Sigmoid colon (tissue), 7 donors: ENCODE data around the gene SNAP47. TPM values are rescaled to one million over a fixed set of nuclear protein-coding genes. Genes with fewer than 3 reads are reported as not detected.

Experiments used
- DNase-seq: peaks from one replicate; pipeline ENCODE4 v3.0.0-alpha.2; 2019
- H3K27ac ChIP-seq, 4 donors: fragments of 200-600 bp; sonication (generic); one replicate each; pipeline ENCODE4 v1.5.1; 2016 to 2019; ENCODE audit warnings: mild to moderate bottlenecking in 1 of 4
- H3K27me3 ChIP-seq, 3 donors: fragments of 200-600 bp; sonication (generic); one replicate each; pipeline ENCODE4 v1.5.1; 2019; ENCODE audit warnings: mild to moderate bottlenecking in 1 of 3
- H3K36me3 ChIP-seq, 4 donors: fragments of 200-600 bp; sonication (generic); one replicate each; pipeline ENCODE4 v1.5.1; 2016 to 2019
- H3K4me1 ChIP-seq, 4 donors: fragments of 200-600 bp; sonication (generic); one replicate each; pipeline ENCODE4 v1.5.1; 2017 to 2019
- H3K4me3 ChIP-seq, 4 donors: fragments of 200-600 bp; sonication (generic); one replicate each; pipeline ENCODE4 v1.5.1; 2017 to 2019; ENCODE audit warnings: mild to moderate bottlenecking in 2 of 4, moderate library complexity in 1 of 4
- H3K9me3 ChIP-seq, 4 donors: fragments of 200-600 bp in 3 of 4; sonication (generic) in 3 of 4; one replicate each; pipeline versions ENCODE4 v1.5.1 to v1.6.1; 2013 to 2019
- EP300 ChIP-seq, 4 donors: sonication (generic); formaldehyde crosslinking; IDR thresholded peaks; one replicate each; pipeline ENCODE4 v1.6.1; 2017; ENCODE audit warnings: antibody characterized with exemption in 4 of 4
- POLR2A ChIP-seq, 2 donors: fragments of 450-650 bp; IDR thresholded peaks; one replicate each; pipeline ENCODE4 v1.6.1; 2016; ENCODE audit warnings: antibody characterized with exemption in 2 of 2, mild to moderate bottlenecking in 2 of 2, moderate library complexity in 2 of 2
- POLR2AphosphoS5 ChIP-seq, 4 donors: sonication (generic); formaldehyde crosslinking; IDR thresholded peaks; one replicate each; pipeline ENCODE4 v1.6.1; 2017; ENCODE audit warnings: antibody characterized with exemption in 4 of 4
- WGBS, 2 donors: extraction: QIAGEN DNeasy Blood & Tissue Kit; methylation state at CpG; one replicate each; pipeline ENCODE4 v1.1.7; 2013; 5-methylcytosine and 5-hydroxymethylcytosine counted together
- intact Hi-C: fragments of 100-400 bp; cut with DNase I; formaldehyde crosslinking; loops from one replicate; pipeline ENCODE4 v1.15.1; 2023
- polyA plus RNA-seq, 3 donors: library from polyadenylated mRNA; stranded (reverse); fragments of 200-250 nt; gene quantifications; one replicate each; pipeline ENCODE4 v1.2.3, GENCODE V29; 2013
- total RNA-seq, 4 donors: library from RNA; depleted of rRNA; stranded (reverse); fragments of >200 nt; gene quantifications; one replicate each; pipeline ENCODE4 v1.1.0, GENCODE V29; 2016
- TF ChIP-seq, protein P1 (sequence below), 4 experiments: fragments of 450-650 bp in 3 of 4; fragments of 200-600 bp in 1 of 4; IDR thresholded peaks; one replicate each; pipeline ENCODE4 v1.5.1; 2016 to 2019; ENCODE audit warnings: antibody characterized with exemption in 4 of 4, mild to moderate bottlenecking in 3 of 4, moderate library complexity in 2 of 4
- donor health status: healthy with polysubstance abuse.
- donor health status: Bipolar disorder and iron deficiency.
- donor health status: healthy.

The SNAP47 gene
- total and polyA plus RNA-seq, 7 donors: 13.8 to 51.6 (median 33.9) TPM

DNA sequence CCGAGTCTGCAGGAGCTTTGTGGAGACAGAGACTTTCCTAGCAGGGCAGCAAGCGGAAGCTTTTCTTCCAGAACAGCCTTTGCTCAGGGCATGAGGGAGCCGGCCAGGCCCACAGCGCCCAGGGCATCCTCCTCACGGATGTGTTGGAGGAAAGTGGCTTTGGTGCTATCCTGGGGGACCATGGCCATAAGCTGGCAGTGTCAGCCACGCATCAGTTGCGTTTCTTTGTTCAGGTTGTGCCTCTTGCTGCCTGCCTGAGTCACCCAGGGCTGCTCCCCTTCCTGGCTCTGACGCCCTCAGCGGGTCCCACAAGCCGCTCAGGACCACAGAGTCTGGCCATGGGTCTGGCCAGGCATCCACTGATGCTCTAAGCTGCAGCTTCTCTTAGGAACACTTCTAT, 40.6 kb downstream of the SNAP47 start:
- Histone ChIP-seq H3K27me3 (no peaks in the 10 kb centered on the region), H3K4me3 (no peak overlapping the region), H3K9me3 (no peaks in the 10 kb centered on the region), H3K4me1 (peaks cover 0 to 42% (median 29%) of the 10 kb centered on the region in 4 donors), H3K27ac (peak overlapping the region in 3 of 4 donors; percentile 43 to 83 (median 68)), H3K36me3 (peaks cover 0 to 9% (median 2%) of the 10 kb centered on the region in 4 donors)
- intact Hi-C loops: no loop called here
- WGBS, 2 donors: 96% methylated on average over 10 of the region's 10 CpGs
- no peak for DNase-seq
- TF ChIP-seq EP300 (IDR thresholded peaks at IDR 0.05) (no peak), POLR2AphosphoS5 (IDR thresholded peaks at IDR 0.05) (no peak), POLR2A (IDR thresholded peaks at IDR 0.05) (no peak)
- TF ChIP-seq, protein P1, sequence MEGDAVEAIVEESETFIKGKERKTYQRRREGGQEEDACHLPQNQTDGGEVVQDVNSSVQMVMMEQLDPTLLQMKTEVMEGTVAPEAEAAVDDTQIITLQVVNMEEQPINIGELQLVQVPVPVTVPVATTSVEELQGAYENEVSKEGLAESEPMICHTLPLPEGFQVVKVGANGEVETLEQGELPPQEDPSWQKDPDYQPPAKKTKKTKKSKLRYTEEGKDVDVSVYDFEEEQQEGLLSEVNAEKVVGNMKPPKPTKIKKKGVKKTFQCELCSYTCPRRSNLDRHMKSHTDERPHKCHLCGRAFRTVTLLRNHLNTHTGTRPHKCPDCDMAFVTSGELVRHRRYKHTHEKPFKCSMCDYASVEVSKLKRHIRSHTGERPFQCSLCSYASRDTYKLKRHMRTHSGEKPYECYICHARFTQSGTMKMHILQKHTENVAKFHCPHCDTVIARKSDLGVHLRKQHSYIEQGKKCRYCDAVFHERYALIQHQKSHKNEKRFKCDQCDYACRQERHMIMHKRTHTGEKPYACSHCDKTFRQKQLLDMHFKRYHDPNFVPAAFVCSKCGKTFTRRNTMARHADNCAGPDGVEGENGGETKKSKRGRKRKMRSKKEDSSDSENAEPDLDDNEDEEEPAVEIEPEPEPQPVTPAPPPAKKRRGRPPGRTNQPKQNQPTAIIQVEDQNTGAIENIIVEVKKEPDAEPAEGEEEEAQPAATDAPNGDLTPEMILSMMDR (IDR thresholded peaks at IDR 0.05): no peak

DNA sequence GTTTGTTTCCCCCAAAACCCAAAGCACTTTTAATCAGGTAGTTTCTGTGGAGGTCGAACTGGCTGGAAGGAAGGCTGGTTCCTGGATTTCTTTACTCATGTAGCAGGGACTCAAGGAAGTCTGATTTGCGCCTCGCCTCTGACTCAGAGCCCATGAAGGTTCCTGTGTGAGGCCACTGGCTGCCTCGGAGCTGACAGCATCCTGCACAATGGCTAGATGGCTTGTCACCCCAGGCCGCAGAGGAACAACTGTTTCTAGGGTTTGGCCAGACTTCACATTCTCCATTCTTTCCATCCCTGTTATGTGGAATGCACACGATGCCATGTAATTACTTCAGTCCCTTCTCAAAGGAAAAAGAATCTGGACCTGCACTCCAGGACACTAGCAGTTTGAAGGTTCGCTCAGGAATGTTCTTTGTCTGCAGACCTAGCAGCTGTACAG, 41.1 kb downstream of the SNAP47 start:
- Histone ChIP-seq H3K27ac (peak overlapping the region in 3 of 4 donors; percentile 43 to 83 (median 68)), H3K9me3 (no peaks in the 10 kb centered on the region), H3K27me3 (no peaks in the 10 kb centered on the region), H3K4me3 (no peak overlapping the region), H3K4me1 (peaks cover 0 to 42% (median 29%) of the 10 kb centered on the region in 4 donors), H3K36me3 (peaks cover 0 to 14% (median 2%) of the 10 kb centered on the region in 4 donors)
- 91% methylated on average over 7 of the region's 7 CpGs for WGBS, 2 donors
- peak; percentile 28 for DNase-seq
- TF ChIP-seq, protein P1 (IDR thresholded peaks at IDR 0.05): no peak
- TF ChIP-seq EP300 (IDR thresholded peaks at IDR 0.05) (no peak), POLR2AphosphoS5 (IDR thresholded peaks at IDR 0.05) (no peak), POLR2A (IDR thresholded peaks at IDR 0.05) (no peak)
- intact Hi-C loops: no loop called here

DNA sequence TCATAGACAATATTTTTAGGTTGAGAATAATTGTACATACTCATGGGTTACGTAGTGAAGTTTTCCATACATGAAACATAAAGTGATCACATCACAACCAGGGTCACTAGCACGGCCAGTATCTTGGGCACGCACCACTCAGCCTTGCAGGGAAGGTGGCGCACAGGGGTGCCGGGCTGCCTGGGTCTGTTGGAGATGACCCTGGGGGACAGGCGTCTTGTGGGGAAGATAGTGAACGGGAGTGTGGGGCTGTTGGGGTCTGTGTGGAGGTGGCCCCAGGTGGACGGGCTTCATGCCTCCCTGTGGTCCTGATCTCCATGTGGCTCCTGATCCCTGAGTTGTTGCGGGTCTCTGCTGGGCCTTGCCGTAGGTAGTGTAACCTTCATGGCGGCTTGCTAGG, 41.9 kb downstream of the SNAP47 start:
- Histone ChIP-seq H3K4me1 (peaks cover 0 to 42% (median 29%) of the 10 kb centered on the region in 4 donors), H3K4me3 (no peak overlapping the region), H3K27me3 (no peaks in the 10 kb centered on the region), H3K36me3 (peaks cover 0 to 14% (median 2%) of the 10 kb centered on the region in 4 donors), H3K9me3 (no peaks in the 10 kb centered on the region), H3K27ac (no peak overlapping the region)
- DNase-seq: peak; percentile 65
- 92 to 93% methylated on average over 11 of the region's 11 CpGs for WGBS, 2 donors
- intact Hi-C loops: no loop called here
- TF ChIP-seq POLR2AphosphoS5 (IDR thresholded peaks at IDR 0.05): no peak
- TF ChIP-seq EP300 (IDR thresholded peaks at IDR 0.05): no peak
- TF ChIP-seq POLR2A (IDR thresholded peaks at IDR 0.05): no peak
- TF ChIP-seq, protein P1 (IDR thresholded peaks at IDR 0.05): no peak

DNA sequence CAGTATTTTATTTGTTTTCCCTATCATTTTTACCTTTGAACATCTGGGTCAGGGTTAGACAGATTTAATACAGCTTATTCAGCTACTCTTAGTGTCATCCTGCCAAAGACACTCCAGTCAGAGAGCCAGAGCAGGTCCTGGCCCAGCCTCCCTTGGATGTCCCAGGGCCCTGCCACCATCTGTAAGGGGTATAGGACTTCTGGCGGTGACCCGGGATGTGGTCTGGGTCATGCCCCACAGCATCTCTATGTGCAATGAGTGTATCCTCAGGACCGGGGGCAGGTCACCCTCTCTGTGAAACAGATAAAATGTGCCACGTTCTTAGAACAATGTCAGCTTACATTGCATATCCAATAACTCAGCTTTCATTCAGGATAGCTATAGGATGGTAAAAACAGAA, 42.4 kb downstream of the SNAP47 start:
- no peaks in the 10 kb centered on the region for H3K9me3 ChIP-seq
- H3K4me1 ChIP-seq: peaks cover 0 to 42% (median 29%) of the 10 kb centered on the region in 4 donors
- no peak overlapping the region for H3K27ac ChIP-seq
- DNase-seq: peak; percentile 57
- H3K27me3 ChIP-seq: no peaks in the 10 kb centered on the region
- WGBS, 2 donors: 97% methylated on average over 4 of the region's 4 CpGs
- H3K4me3 ChIP-seq: no peak overlapping the region
- TF ChIP-seq EP300 (IDR thresholded peaks at IDR 0.05) (no peak), POLR2AphosphoS5 (IDR thresholded peaks at IDR 0.05) (no peak), POLR2A (IDR thresholded peaks at IDR 0.05) (no peak)
- TF ChIP-seq, protein P1 (IDR thresholded peaks at IDR 0.05): no peak
- intact Hi-C loops: no loop called here
- peaks cover 0 to 17% (median 5%) of the 10 kb centered on the region in 4 donors for H3K36me3 ChIP-seq
